HepG2 (cell line): ENCODE measurements around the gene AATF. TPM values are rescaled to one million over a fixed set of nuclear protein-coding genes. Genes with fewer than 3 reads are reported as not detected.

ENCODE experiments used
- ARID2 ChIP-seq: sonication (generic); formaldehyde crosslinking; IDR thresholded peaks from 2 replicates; pipeline ENCODE4 v1.8.1; 2022; ENCODE audit warnings: mild to moderate bottlenecking, missing genetic modification reagents, borderline replicate concordance
- ARNTL ChIP-seq: sonication (generic); formaldehyde crosslinking; IDR thresholded peaks from 2 replicates; pipeline ENCODE4 v1.4.0; 2020; ENCODE audit warnings: mild to moderate bottlenecking, missing genetic modification reagents
- CEBPB ChIP-seq: IDR thresholded peaks from 2 replicates; pipeline ENCODE4 v1.6.1; 2011; ENCODE audit warnings: low read depth, low read length, improper control_type of control experiment, borderline replicate concordance
- CEBPG ChIP-seq: IDR thresholded peaks from 2 replicates; pipeline ENCODE4 v1.6.1; 2016
- EP300 ChIP-seq, 3 experiments: sonication (generic) in 1 of 3; formaldehyde crosslinking in 1 of 3; IDR thresholded peaks; 2 replicates each; pipeline versions ENCODE4 v1.5.1 to v1.6.1; 2011 to 2020; ENCODE audit warnings: low read depth in 2 of 3, low read length in 2 of 3, borderline replicate concordance in 1 of 3, improper control_type of control experiment in 1 of 3, mild to moderate bottlenecking in 1 of 3, missing genetic modification reagents in 1 of 3, moderate library complexity in 1 of 3
- ESRRA ChIP-seq: sonication (generic); formaldehyde crosslinking; IDR thresholded peaks from 2 replicates; pipeline ENCODE4 v1.5.1; 2020; ENCODE audit warnings: mild to moderate bottlenecking, low read depth, missing genetic modification reagents
- GFI1 ChIP-seq: sonication (generic); formaldehyde crosslinking; IDR thresholded peaks from 2 replicates; pipeline ENCODE4 v1.5.0; 2020; ENCODE audit warnings: missing genetic modification reagents, mild to moderate bottlenecking, borderline replicate concordance
- HCFC1 ChIP-seq: fragments of 150-350 bp; IDR thresholded peaks from 2 replicates; pipeline ENCODE4 v1.6.1; 2014; ENCODE audit warnings: low read depth, low read length
- IKZF4 ChIP-seq: sonication (generic); formaldehyde crosslinking; IDR thresholded peaks from 2 replicates; pipeline ENCODE4 v1.5.1; 2020; ENCODE audit warnings: borderline replicate concordance, mild to moderate bottlenecking, low read depth, missing genetic modification reagents; ENCODE audit errors: not compliant biosample characterization
- KAT2B ChIP-seq: fragments of 150-350 bp; IDR thresholded peaks from 2 replicates; pipeline ENCODE4 v1.6.1; 2014; ENCODE audit warnings: low read depth, low read length, borderline replicate concordance
- LCORL ChIP-seq, 2 experiments: fragments of 450-650 bp in 1 of 2; sonication (generic) in 1 of 2; formaldehyde crosslinking in 1 of 2; IDR thresholded peaks; 2 replicates each; pipeline versions ENCODE4 v1.5.0 to v1.6.1; 2017 to 2020; ENCODE audit warnings: antibody characterized with exemption in 1 of 2, missing genetic modification reagents in 1 of 2
- MYC ChIP-seq: sonication (generic); formaldehyde crosslinking; IDR thresholded peaks from 2 replicates; pipeline ENCODE4 v1.9.0; 2021; ENCODE audit warnings: missing genetic modification reagents, borderline replicate concordance
- NFKB2 ChIP-seq: sonication (generic); formaldehyde crosslinking; IDR thresholded peaks from 2 replicates; pipeline ENCODE4 v1.4.0; 2020; ENCODE audit warnings: missing genetic modification reagents, borderline replicate concordance
- NR0B2 ChIP-seq: sonication (generic); formaldehyde crosslinking; IDR thresholded peaks from 2 replicates; pipeline ENCODE4 v1.4.0; 2020; ENCODE audit warnings: mild to moderate bottlenecking, missing genetic modification reagents
- PHF21A ChIP-seq: sonication (generic); formaldehyde crosslinking; IDR thresholded peaks from 2 replicates; pipeline ENCODE4 v1.5.0; 2020; ENCODE audit warnings: mild to moderate bottlenecking, missing genetic modification reagents
- RARA ChIP-seq: IDR thresholded peaks from 2 replicates; pipeline ENCODE4 v1.6.1; 2016; ENCODE audit warnings: missing genetic modification reagents, missing compliant biosample characterization
- RNF2 ChIP-seq: fragments of 450-650 bp; conservative IDR thresholded peaks from 2 replicates; pipeline ENCODE4 v1.6.1; 2016; ENCODE audit warnings: low read depth
- TCF7L2 ChIP-seq: IDR thresholded peaks from 2 replicates; pipeline ENCODE4 v1.6.1; 2011; ENCODE audit warnings: mild to moderate bottlenecking, low read depth, low read length, moderate library complexity
- TGIF2 ChIP-seq: IDR thresholded peaks from 2 replicates; pipeline ENCODE4 v1.6.1; 2016; ENCODE audit warnings: control low read depth, missing compliant biosample characterization
- ZKSCAN8 ChIP-seq: IDR thresholded peaks from 2 replicates; pipeline ENCODE4 v1.6.1; 2016; ENCODE audit warnings: borderline replicate concordance, missing genetic modification reagents, missing compliant biosample characterization
- ZNF530 ChIP-seq: sonication (generic); formaldehyde crosslinking; IDR thresholded peaks from 2 replicates; pipeline ENCODE4 v1.5.0; 2020; ENCODE audit warnings: low read depth, mild to moderate bottlenecking, missing genetic modification reagents
- ZNF567 ChIP-seq: sonication (generic); formaldehyde crosslinking; IDR thresholded peaks from 2 replicates; pipeline ENCODE4 v1.8.1; 2023; ENCODE audit warnings: mild to moderate bottlenecking, missing genetic modification reagents, borderline replicate concordance
- ZNF790 ChIP-seq: sonication (generic); formaldehyde crosslinking; IDR thresholded peaks from 2 replicates; pipeline ENCODE4 v1.8.0; 2022; ENCODE audit warnings: missing genetic modification reagents, mild to moderate bottlenecking, borderline replicate concordance
- ZNF891 ChIP-seq: sonication (generic); formaldehyde crosslinking; IDR thresholded peaks from 2 replicates; pipeline ENCODE4 v1.5.0; 2020; ENCODE audit warnings: mild to moderate bottlenecking, missing genetic modification reagents
- ZSCAN20 ChIP-seq: sonication (generic); formaldehyde crosslinking; IDR thresholded peaks from 2 replicates; pipeline ENCODE4 v1.4.0; 2020; ENCODE audit warnings: missing genetic modification reagents, mild to moderate bottlenecking, borderline replicate concordance
- polyA plus RNA-seq, 8 experiments: library from polyadenylated mRNA; depleted of rRNA in 3 of 8; stranded (reverse) in 7 of 8; unstranded in 1 of 8; fragments of >200 nt; fragmentation: Illumina TruSeq in 4 of 8; extraction: Trizol in 4 of 8; gene quantifications; 2 replicates each; pipeline versions ENCODE4 v1.2.1 to v1.2.3, GENCODE V29; 2011 to 2016; ENCODE audit warnings: low read depth in 4 of 8, missing spikeins in 1 of 8, mixed read lengths in 1 of 8; ENCODE audit not compliant: insufficient read depth in 1 of 8
- total RNA-seq, 5 experiments: library from RNA; depleted of rRNA; stranded (reverse); fragments of >200 nt; fragmentation: Illumina TruSeq; extraction: Trizol; gene quantifications; 2 replicates each; pipeline ENCODE4 v1.2.3, GENCODE V29; 2016; ENCODE audit warnings: low read depth in 1 of 5
- TF ChIP-seq, protein P1 (sequence below): sonication (generic); formaldehyde crosslinking; IDR thresholded peaks from 2 replicates; pipeline ENCODE4 v1.8.1; 2023; ENCODE audit warnings: mild to moderate bottlenecking, moderate library complexity, missing genetic modification reagents
- TF ChIP-seq, protein P2 (sequence below): sonication (generic); formaldehyde crosslinking; IDR thresholded peaks from 2 replicates; pipeline ENCODE4 v1.9.0; 2021; ENCODE audit warnings: missing genetic modification reagents, borderline replicate concordance

Gene AATF
- total and polyA plus RNA-seq, 2 of the 13 experiments (the other 11 are each of a cell fraction or from before 2014, with no cell fraction given): 9.1 to 53.3 TPM

GRCh38 chr17:37067555-37068111 is 118.9 kb downstream of the AATF start (continued):
- TF ChIP-seq EP300 (IDR thresholded peaks at IDR 0.05; ENCODE audit: low read depth in 2 of 2, low read length in 2 of 2) (peak in 1 of 2 experiments; percentile 33; a peak in 1 of 4 replicates), EP300 (CRISPR knock-in tag; IDR thresholded peaks at IDR 0.05; ENCODE audit: borderline replicate concordance) (peak; percentile 58; the same call in 1 of the 2 replicates), CEBPB (no peak), HCFC1 (no peak), TGIF2 (no peak), NFKB2 (CRISPR knock-in tag) (peak; percentile 49; the same call in 1 of the 2 replicates), CEBPG (CRISPR knock-in tag) (peak; percentile 57; the same call in 1 of the 2 replicates), TCF7L2 (no peak), RNF2 (peak; percentile 51; the same call in 1 of the 2 replicates), GFI1 (CRISPR knock-in tag) (peak; percentile 61; the same call in 1 of the 2 replicates), MYC (peak; percentile 69; the same call in 1 of the 2 replicates), IKZF4 (CRISPR knock-in tag) (no peak), ARID2 (no peak), ZNF891 (CRISPR knock-in tag) (no peak), ESRRA (CRISPR knock-in tag) (peak; percentile 33; the same call in 1 of the 2 replicates), ZNF567 (CRISPR knock-in tag) (no peak), ZSCAN20 (no peak), ZKSCAN8 (CRISPR knock-in tag) (no peak), PHF21A (CRISPR knock-in tag) (peak; percentile 73), NR0B2 (CRISPR knock-in tag) (0 out of 2 replicates have a peak, but pooled peaks have one; percentile 25), ZNF790 (CRISPR knock-in tag) (no peak), ARNTL (CRISPR knock-in tag) (peak; percentile 61; the same call in 1 of the 2 replicates), ZNF530 (CRISPR knock-in tag) (no peak), KAT2B (no peak), LCORL (IDR thresholded peaks at IDR 0.05) (no peak), LCORL (CRISPR knock-in tag; IDR thresholded peaks at IDR 0.05) (peak; percentile 72), RARA (CRISPR knock-in tag) (peak; percentile 63; the same call in 1 of the 2 replicates)
- TF ChIP-seq, protein P1, sequence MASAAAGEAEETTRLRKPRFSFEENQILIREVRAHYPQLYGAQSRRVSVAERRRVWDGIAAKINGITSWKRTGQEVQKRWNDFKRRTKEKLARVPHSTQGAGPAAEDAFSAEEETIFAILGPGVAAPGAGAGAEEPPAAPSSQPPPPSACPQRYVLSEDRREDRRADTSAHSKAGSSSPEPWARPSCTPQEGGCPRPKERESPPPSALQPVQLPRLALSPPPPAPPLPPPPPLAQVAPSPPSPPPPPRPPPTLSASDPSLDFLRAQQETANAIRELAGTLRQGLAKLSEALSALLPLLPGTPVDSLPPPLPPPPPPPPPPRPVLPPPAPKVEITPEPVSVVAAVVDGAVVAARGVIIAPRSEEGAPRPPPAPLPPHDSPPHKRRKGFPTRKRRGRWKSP: 0 out of 2 replicates have a peak, but pooled peaks have one; percentile 35
- TF ChIP-seq, protein P2, sequence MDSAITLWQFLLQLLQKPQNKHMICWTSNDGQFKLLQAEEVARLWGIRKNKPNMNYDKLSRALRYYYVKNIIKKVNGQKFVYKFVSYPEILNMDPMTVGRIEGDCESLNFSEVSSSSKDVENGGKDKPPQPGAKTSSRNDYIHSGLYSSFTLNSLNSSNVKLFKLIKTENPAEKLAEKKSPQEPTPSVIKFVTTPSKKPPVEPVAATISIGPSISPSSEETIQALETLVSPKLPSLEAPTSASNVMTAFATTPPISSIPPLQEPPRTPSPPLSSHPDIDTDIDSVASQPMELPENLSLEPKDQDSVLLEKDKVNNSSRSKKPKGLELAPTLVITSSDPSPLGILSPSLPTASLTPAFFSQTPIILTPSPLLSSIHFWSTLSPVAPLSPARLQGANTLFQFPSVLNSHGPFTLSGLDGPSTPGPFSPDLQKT: no peak
